ENCODE data around the gene ROS1.

Gene ROS1

GRCh38 chr6:117272032-117272866, 153.5 kb downstream of the ROS1 start:
- no peak overlapping the region for H3K27ac ChIP-seq

GRCh38 chr6:117270843-117271507, 154.8 kb downstream of the ROS1 start:
- no peak for TF ChIP-seq CTCF (conservative IDR thresholded peaks at IDR 0.05)

More at GRCh38 chr6:117272032-117272866, 153.5 kb downstream of the ROS1 start:
- TF ChIP-seq CTCF (conservative IDR thresholded peaks at IDR 0.05), result no peak

GRCh38 chr6:117270055-117270842, 155.5 kb downstream of the ROS1 start:
- no peak for TF ChIP-seq CTCF (conservative IDR thresholded peaks at IDR 0.05)

More at GRCh38 chr6:117270843-117271507, 154.8 kb downstream of the ROS1 start:
- no peak overlapping the region for H3K27ac ChIP-seq

GRCh38 chr6:117269638-117270054, 156.1 kb downstream of the ROS1 start:
- TF ChIP-seq CTCF (conservative IDR thresholded peaks at IDR 0.05), result no peak
- no peak overlapping the region for H3K27ac ChIP-seq

More at GRCh38 chr6:117270055-117270842, 155.5 kb downstream of the ROS1 start:
- H3K27ac ChIP-seq, result no peak overlapping the region

GRCh38 chr6:117268924-117269323, 156.8 kb downstream of the ROS1 start:
- TF ChIP-seq CTCF (conservative IDR thresholded peaks at IDR 0.05), result no peak
- H3K27ac ChIP-seq, result no peak overlapping the region

- TF ChIP-seq CTCF (conservative IDR thresholded peaks at IDR 0.05), result no peak
- H3K27ac ChIP-seq, result no peak overlapping the region
These were observed 157.8 kb downstream of the ROS1 start for GRCh38 chr6:117267766-117268534.
